HepG2 (cell line): ENCODE measurements around the gene GRB10. TPM values are rescaled to one million over a fixed set of nuclear protein-coding genes. Genes with fewer than 3 reads are reported as not detected.

Experiments
- ATF6 ChIP-seq: sonication (generic); formaldehyde crosslinking; conservative IDR thresholded peaks from 2 replicates; pipeline ENCODE4 v1.4.0; 2020; ENCODE audit warnings: missing genetic modification reagents
- MAFG ChIP-seq: sonication (generic); formaldehyde crosslinking; IDR thresholded peaks from 2 replicates; pipeline ENCODE4 v1.5.1; 2020; ENCODE audit warnings: mild to moderate bottlenecking, missing genetic modification reagents
- MAX ChIP-seq: IDR thresholded peaks from 2 replicates; pipeline ENCODE4 v1.6.1; 2012; ENCODE audit warnings: inconsistent platforms
- MAZ ChIP-seq, 2 experiments: sonication (generic) in 1 of 2; formaldehyde crosslinking in 1 of 2; IDR thresholded peaks; 2 replicates each; pipeline versions ENCODE4 v1.5.0 to v1.6.1; 2012 to 2020; ENCODE audit warnings: low read depth in 2 of 2, mild to moderate bottlenecking in 2 of 2, borderline replicate concordance in 1 of 2, improper control_type of control experiment in 1 of 2, low read length in 1 of 2, missing genetic modification reagents in 1 of 2, moderate library complexity in 1 of 2
- MIER2 ChIP-seq: IDR thresholded peaks from 2 replicates; pipeline ENCODE4 v1.6.1; 2016; ENCODE audit warnings: missing biosample characterization, missing genetic modification reagents
- NPAS2 ChIP-seq: sonication (generic); formaldehyde crosslinking; IDR thresholded peaks from 2 replicates; pipeline ENCODE4 v1.8.0; 2022; ENCODE audit warnings: mild to moderate bottlenecking, missing genetic modification reagents, borderline replicate concordance
- TOE1 ChIP-seq: sonication (generic); formaldehyde crosslinking; IDR thresholded peaks from 2 replicates; pipeline ENCODE4 v1.4.0; 2020; ENCODE audit warnings: mild to moderate bottlenecking, missing genetic modification reagents
- ZFAT ChIP-seq: sonication (generic); formaldehyde crosslinking; conservative IDR thresholded peaks from 2 replicates; pipeline ENCODE4 v1.8.1; 2023; ENCODE audit warnings: missing genetic modification reagents, inconsistent platforms
- ZNF337 ChIP-seq: sonication (generic); formaldehyde crosslinking; IDR thresholded peaks from 2 replicates; pipeline ENCODE4 v1.5.1; 2020; ENCODE audit warnings: missing genetic modification reagents, low read depth, mild to moderate bottlenecking, borderline replicate concordance
- ZNF639 ChIP-seq: conservative IDR thresholded peaks from 2 replicates; pipeline ENCODE4 v1.6.1; 2018; ENCODE audit warnings: missing genetic modification reagents
- ZNF646 ChIP-seq: sonication (generic); formaldehyde crosslinking; IDR thresholded peaks from 2 replicates; pipeline ENCODE4 v1.9.0; 2021; ENCODE audit warnings: mild to moderate bottlenecking, missing genetic modification reagents
- ZNF784 ChIP-seq: sonication (generic); formaldehyde crosslinking; IDR thresholded peaks from 2 replicates; pipeline ENCODE4 v1.5.1; 2020; ENCODE audit warnings: missing genetic modification reagents, mild to moderate bottlenecking, borderline replicate concordance
- polyA plus RNA-seq, 8 experiments: library from polyadenylated mRNA; depleted of rRNA in 3 of 8; stranded (reverse) in 7 of 8; unstranded in 1 of 8; fragments of >200 nt; fragmentation: Illumina TruSeq in 4 of 8; extraction: Trizol in 4 of 8; gene quantifications; 2 replicates each; pipeline versions ENCODE4 v1.2.1 to v1.2.3, GENCODE V29; 2011 to 2016; ENCODE audit warnings: low read depth in 4 of 8, missing spikeins in 1 of 8, mixed read lengths in 1 of 8; ENCODE audit not compliant: insufficient read depth in 1 of 8
- total RNA-seq, 5 experiments: library from RNA; depleted of rRNA; stranded (reverse); fragments of >200 nt; fragmentation: Illumina TruSeq; extraction: Trizol; gene quantifications; 2 replicates each; pipeline ENCODE4 v1.2.3, GENCODE V29; 2016; ENCODE audit warnings: low read depth in 1 of 5

The GRB10 gene
- total and polyA plus RNA-seq, 2 of the 13 experiments (the other 11 are each of a cell fraction or from before 2014, with no cell fraction given), result 4.0 to 6.8 TPM

- TF ChIP-seq ZNF646 (CRISPR knock-in tag) (no peak; the same call in 1 of the 2 replicates), ATF6 (CRISPR knock-in tag) (no peak), TOE1 (CRISPR knock-in tag) (no peak), MAFG (CRISPR knock-in tag) (no peak), ZFAT (CRISPR knock-in tag) (no peak), ZNF337 (CRISPR knock-in tag) (no peak), MIER2 (CRISPR knock-in tag) (no peak; the same call in 1 of the 2 replicates), ZNF639 (CRISPR knock-in tag) (no peak), MAX (no peak; the same call in 1 of the 2 replicates), NPAS2 (CRISPR knock-in tag) (no peak), MAZ (IDR thresholded peaks at IDR 0.05; ENCODE audit: borderline replicate concordance, low read depth, low read length) (no peak), MAZ (CRISPR knock-in tag; IDR thresholded peaks at IDR 0.05; ENCODE audit: low read depth) (no peak), ZNF784 (no peak)
These were observed 167.8 kb downstream of the GRB10 start (continued) for GRCh38 chr7:50614721-50615518.
